ENCODE results near the gene TNRC6C.

TNRC6C gene

DNA sequence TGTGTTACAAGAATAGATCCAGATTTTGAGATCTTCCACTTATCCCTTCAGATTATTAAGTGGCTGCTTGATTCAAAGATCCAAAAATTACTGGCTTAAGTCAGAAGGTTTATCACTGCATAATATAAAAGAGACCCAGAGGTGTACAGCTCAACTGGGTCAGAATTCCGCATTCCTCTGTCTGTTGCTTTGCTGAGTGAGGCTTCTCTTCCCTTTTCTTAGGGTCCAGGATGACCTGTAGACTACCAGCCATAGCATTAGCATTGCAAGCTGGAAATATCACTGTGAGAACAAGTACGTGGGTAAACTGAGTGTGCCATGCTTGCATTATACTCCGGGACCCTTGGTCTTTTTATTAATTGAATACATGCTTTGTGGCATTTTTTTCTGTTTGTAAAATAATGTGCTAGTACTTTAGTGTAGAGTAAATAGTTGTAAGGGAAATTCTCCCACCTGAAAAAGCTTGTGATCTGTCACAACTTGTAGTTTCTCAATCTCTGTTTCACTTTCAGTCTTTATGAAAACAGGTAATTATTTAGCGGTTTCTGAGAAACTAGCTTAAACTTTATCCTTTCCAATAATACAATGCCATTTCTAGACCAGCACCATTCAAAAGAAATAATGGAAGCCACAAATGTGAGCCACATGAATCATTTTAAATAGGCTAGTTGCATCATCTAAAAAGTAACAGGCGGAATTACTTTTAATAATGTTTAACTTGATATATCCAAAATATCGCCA lies 61.6 kb downstream of the TNRC6C start:
- DNase-seq: no peak

DNA sequence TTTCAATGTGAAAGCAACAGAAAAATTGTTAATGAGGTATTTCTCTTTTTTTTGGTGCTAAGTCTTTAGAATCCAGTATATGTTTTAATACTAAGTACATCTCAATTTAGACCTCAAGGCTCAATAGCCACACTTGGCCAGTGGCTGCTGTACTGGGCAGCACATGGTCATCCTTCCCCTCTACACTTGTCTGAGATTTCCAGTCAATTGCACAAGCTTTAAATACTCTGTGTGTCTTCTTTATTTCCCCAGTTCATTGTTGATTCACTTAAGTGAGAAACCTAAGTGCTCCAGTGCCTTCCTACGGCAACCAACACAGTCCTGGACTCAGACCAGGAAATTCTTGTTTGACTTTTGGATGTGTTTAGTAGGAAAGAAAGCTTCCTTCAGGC lies 62.2 kb downstream of the TNRC6C start:
- DNase-seq: no peak

DNA sequence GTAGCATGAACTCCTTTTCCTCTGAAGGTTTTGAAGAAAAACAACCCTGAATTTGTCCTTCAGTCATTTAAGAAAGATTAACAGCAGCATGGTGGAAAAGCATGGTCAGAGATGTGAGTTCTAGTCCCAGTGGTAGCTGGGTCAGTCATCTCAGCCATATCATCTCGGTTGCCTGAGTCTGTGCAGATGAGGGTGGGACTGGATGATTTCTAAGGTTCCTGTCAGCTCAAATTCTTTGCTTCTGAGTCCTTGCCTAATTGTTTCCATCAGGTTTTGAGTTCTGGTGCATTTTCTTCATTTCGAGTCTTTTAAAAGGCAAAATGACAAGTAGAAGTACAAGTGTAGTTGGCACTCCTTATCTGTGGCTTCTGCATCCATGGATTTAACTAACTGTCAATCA lies 63.9 kb downstream of the TNRC6C start:
- DNase-seq: no peak

DNA sequence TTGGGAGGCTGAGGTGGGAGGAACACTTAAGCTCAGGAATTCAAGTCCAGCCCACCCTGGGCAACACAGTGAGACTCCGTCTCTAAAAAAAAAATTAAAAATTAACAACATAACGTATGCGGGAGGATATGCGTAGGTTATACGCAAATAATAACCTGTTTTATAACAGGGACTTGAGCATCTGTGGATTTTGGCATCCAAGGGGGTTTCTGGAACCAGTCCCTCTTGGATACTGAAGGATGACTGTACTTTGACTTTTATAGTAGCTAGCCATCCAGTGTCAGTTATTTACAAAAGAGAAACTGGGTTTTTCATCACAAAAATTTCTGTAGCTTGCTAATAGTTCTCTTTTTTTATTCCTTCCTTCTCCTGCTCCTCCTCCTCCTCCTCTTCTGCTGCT lies 64.5 kb downstream of the TNRC6C start:
- no peak for DNase-seq

DNA sequence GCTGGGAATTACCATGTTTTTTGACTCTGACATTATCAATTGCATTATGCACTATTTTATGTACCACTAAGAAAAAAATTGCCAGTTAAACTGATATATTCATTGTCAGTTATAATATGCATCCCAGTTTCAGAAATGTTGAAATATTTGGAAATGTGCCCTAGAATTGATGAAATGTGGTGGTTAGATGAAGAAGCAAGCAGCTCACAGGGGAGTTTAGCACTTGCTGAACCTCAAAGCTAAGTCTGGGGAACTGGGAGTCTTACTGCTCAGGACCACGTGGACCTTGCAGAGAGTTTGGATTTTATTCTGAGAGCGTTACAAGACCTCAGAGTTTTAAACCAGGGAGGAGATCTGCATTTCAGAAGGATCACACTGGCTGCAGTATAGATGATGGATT lies 67.9 kb downstream of the TNRC6C start:
- no peak for DNase-seq

DNA sequence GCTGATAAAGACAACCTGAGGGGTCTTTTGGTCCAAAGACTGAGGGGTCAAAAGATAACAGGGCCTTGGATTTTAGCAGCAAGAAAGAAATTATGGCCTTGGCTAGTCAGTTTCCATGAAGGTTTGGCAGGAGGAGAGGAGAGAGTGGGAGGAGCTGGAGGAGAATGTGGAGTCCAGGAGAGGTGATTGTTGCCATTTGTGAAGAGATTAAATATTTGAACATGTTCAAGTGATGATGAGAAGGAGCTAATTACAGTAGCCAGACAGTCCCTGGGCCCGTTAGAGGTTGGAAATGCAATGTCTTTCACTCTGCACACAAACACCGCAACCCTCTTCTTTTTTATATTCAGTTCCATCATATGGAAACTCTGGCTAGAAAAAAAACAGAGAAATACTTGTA lies 68.6 kb downstream of the TNRC6C start:
- DNase-seq: no peak

DNA sequence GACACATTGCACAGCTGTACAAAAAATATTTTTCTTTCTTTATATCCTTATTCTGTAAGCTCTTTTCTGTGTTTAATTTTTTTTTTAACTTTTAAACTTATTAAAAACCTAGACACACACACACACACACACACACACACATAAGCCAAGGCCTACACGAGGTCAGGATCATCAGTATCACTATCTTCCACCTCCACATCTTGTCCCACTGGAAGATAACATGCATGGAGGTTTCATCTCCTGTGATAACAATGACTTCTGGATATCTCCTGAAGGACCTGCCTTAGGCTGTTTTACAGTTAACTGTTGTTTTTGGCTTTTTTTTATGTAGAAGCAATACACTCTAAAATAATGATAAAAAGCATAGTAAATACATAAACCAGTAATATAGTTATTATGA lies 71.2 kb downstream of the TNRC6C start:
- no peak for DNase-seq

DNA sequence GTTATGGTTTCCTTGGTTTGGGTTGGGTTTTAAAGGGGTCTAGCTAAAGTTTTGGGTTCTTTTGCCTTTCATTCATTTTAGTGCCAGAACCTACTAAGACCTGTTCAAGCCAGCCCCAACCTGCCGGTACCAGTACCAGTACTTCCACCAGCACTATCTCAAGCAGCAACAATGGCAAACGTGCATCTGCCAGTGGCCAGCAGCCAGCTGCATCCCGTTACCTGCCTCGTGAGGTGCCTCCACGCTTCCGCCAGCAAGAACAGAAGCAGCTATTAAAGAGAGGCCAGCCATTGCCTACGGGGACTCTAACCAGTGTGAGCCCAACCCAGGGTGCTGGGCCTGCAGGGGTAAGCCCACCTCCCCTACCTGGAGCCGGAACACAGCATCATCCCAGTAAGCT lies 72.9 kb downstream of the TNRC6C start:
- no peak for DNase-seq

DNA sequence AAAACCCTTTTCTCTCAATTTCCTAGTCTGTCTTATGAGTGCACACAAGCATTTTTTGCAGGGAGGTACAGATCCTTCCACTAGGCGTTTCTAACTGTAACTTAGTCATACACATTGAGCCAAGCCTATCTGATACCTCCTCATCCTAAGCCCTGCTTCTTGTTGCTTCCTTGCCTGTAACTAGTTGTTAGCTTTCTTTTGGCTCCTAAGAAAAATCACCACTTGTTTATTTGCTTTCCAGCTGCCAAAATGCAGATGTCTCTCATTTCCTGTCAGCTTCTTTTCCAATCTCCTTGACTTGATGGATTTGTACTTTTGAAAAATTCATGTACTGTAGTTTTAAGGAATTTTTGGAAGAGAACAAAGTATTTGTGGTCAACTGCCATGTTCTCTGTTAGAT lies 73.7 kb downstream of the TNRC6C start:
- DNase-seq: no peak

DNA sequence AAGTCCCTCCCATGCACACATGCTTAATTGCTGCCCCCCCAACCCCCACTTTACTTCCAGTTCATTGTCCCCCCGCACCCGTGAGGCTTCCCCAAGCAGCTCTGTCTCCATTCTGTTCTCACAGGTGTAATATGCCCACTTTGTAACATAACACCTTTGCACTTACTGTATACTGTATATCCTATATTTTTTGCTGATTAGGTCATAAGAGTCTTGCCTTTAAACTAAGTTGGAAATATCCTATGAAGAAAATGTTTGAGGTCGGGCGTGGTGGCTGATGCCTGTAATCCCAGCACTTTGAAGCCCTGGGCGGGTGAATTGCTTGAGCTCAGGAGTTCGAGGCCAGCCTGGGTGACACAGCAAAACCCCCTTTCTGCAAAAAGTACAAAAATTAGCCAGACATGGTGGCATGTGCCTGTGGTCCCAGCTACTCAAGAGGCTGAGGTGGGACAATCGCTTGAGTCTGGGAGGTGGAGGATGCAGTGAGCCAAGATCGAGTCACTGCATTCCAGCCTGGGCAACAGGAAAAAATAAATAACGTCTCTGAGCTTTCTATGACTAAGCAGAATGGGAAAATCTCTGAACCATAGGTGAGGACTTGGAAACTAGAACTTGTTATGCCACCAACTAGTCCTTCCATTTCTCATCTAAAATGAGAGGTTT lies 76.1 kb downstream of the TNRC6C start:
- no peak for DNase-seq

DNA sequence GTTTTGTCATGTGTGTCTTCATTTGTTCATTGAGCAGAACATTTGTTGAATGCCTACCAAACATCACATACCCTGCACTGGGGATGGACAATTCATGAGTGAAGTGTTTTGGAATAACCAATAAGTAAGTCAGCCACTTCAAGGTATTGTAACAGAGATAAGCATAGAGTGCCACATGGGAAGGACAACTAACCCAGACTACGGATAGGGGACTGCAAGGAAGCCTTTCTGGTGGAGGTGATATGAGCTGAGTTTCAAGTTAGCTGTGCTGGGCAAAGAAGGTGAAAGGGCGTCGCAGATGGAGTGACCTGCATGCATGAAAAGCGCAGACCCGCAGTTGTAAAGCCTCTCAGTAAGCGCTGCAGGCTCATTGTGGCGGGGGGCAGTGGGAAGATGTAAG lies 78.8 kb downstream of the TNRC6C start:
- no peak for DNase-seq

DNA sequence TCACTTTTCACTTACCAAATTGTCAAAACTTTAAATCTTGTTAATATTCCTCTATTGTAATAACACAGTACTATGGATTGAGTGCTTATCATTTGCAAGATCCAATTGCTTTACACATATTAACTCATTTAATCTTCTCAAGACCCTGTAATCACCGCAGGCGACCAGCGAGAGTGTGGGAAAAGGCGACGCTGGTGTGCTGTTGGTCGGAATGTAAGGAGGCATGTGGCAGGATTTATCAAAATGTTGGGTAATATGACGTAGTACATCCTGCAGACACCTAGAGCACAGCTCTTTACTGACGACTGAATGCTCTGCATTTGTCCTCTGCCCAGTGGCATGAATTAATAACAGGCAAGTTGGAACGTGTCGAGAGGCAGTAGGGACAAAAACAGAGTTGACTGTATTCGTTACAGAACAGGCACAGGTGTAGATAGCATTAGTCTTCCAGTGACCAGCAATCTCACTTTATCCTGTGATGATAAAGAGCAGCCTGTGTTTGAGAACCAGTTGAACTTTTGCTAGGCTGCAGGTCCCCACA lies 80.3 kb downstream of the TNRC6C start:
- peak; percentile 46 for DNase-seq

DNA sequence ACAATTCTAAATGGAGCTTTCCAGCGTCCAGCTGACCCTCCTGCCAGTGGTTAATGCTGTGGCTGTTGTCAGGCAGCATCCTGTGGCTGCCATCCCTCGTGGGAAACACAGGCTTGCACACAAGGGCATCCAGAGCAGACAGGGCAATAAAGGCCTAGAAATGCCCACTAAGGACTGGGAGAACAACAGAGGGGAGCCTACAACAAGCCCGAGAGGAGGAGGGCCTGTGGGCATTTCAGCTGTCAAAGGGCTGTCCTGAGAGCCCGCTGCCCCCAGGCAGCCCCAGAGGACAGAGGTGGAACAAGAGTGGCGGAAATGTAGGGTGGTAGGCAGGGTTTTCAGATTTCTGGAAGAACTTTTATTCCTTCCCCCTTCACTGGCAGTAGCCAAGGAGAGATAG lies 81.1 kb downstream of the TNRC6C start:
- DNase-seq: no peak

DNA sequence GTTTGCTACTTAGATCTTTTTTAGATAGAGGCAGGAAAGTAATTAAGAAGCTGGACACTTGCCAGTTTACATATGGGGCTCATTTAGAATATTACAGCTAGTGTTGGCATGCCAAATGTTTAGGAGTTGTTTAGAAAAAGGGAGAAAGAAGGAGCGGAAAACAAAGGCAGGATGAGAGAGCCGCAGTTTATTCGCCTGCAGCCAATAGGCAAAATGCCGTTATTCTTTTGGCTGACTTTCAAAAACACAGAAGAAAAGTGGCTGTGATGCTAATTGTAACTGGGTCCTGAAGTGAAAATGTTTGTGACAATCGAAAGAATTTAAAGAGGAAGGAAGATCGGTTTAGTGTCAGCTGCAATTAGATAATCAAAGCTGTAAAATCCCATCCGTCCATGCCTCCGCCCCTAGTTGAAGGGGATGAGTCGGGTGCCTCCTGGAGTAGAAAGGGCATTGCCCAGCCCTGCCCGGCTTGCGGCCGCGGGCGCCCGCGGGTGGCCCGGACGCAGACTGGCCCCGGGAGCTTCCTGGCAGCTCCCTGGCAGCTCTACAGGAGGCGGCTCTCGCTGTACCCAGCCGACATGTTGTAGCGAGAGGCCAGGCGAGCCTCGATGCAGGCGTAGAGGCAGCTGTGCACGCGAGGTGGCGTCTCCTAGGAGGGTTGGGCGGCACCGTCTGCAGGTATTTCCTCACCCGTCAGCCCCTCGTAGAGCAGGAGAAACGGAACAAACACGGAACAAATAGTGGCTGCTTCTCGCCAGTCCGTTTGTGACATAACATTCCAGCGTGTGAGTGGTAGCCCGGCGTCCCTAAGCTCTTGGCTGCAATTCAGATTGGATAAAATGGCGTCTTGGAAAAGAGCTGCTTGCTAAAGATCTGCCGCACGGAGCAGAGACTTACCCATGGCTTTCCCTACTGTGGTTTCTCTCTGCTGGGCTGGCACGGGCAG lies 82.2 kb downstream of the TNRC6C start:
- peak; percentile 70 for DNase-seq

DNA sequence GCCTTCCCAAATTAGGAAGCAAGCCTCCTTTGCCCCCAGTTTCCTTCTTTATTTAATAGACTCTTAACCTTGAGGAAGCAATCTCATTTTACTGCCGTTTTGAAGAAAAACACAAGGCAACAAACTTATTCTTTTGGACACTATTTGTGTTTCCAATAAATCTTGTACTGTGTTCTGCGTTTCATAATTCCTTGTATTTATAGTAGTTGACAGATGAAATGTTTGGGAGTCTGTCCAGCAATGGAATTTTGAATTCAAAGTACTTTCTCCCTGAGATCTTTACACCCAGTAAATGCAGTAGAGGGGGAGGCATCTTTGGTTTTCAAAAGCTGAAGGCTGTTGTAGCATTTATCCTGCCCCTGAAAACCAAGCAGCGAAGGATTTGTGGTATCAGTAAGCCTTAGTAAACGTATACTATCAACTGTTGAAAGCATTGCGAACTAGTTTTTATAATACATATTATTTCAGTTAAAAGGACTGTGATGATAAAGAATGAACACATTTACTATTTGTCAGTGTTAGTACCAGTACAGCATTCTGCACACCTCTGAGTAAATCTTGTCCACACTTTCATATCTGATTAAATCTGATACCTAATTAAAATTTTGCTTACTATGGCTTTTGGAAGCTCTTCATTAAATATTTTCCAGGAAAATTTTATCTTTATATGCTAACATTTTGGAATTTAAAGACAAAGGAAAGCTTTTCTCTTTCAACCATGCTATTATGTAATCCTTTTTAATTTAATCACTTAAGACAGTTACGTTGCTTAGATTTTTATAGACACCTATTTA lies 83.1 kb downstream of the TNRC6C start:
- DNase-seq: no peak

DNA sequence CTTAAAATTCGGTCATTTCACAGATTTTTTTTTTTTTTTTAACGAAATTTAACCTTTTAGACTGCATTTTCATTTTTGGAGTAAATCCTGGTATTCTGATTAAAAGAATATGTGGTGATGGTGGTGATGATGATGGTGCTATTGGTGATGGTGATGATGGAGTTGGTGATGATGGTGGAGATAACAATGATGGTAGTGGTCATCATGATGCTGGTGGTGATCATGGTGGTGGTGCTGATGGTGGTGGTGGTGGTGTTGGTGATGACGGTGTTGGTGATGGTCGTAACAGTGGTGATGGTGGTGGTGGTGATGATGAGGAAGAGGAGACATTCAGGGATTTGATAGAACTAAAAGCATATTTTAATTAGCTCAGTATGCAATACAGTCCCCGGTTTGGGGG lies 84.0 kb downstream of the TNRC6C start:
- no peak for DNase-seq

DNA sequence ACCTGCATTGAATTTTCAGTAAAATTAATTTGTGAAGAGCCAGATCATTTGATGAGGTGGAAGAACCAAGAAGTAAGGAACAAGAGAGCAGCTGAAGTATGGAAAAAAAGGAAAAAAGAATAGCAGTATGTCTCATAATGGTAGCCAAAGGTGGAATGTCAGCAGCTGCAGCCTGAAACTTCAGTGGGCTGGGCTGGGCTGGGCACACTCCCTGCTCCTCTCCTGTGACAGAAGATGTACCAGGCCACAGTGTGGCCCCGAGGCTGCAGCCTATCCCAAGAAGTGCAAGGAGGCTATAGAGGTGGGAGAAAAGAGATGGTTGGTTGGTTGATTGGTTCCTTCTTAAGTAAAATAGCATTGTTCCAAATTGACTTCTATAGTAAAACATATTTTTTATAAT lies 84.5 kb downstream of the TNRC6C start:
- no peak for DNase-seq

DNA sequence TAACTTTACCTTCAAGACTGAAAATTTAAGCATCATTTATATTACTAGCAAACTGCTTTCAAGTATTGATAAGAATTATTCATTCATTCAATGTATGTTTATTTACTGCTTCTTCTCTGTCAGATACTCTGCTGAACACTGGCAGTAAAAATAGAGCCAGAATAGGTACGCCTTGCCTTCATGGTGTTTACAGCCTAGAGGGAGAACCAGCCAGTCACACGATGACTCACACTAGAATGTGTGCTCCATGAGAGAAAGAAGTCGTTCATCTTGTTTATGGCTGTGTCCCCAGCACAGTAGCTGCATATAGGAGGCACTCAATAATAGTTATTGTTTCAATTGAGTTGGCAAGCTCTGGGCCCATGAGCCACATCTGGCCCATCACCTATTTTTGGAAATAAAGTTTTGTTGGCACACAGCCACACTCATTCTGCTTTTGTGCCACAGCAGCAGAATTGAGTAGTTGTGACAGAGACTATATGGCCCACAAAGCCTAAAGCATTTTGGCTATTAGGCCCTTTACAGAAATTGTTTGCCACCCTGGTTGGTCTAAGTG lies 85.9 kb downstream of the TNRC6C start:
- DNase-seq: no peak

DNA sequence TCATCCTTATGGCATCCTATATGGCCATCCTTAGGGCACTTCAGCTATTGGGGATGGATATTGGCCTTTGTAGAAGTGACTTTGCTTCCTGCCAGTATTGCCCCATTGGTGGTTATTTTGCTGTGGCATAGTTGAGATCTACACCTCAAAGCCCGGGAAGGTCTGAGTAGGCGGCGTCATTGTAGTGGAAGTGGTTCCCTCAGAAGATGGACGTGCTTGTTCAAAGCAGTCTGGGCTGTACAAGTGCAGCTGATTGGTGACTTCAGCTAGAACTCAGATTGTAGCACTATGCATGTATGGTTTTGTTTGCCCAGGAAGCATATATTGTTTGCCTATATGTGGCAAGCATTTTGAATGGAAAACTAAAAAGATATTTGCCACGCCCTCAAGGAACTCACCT lies 86.8 kb downstream of the TNRC6C start:
- no peak for DNase-seq

DNA sequence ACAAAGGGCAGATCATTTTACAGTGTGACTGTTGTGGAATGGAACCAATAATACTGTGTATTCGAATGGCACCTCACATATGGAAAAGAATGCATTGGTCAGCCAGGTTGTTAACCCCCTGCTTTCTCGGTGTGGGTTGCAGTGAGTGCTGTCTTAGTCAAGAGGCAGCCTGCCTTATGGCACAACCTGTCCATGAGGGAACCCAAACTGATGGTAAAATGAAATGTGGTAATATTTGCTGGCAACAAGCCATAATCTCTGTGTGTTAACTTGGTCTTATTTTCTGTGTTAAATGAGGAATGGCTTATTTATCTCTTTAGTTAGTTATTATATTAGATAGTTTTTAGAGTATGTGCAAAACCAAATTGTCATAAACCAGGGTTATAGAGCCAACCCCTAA lies 88.4 kb downstream of the TNRC6C start:
- no peak for DNase-seq

DNA sequence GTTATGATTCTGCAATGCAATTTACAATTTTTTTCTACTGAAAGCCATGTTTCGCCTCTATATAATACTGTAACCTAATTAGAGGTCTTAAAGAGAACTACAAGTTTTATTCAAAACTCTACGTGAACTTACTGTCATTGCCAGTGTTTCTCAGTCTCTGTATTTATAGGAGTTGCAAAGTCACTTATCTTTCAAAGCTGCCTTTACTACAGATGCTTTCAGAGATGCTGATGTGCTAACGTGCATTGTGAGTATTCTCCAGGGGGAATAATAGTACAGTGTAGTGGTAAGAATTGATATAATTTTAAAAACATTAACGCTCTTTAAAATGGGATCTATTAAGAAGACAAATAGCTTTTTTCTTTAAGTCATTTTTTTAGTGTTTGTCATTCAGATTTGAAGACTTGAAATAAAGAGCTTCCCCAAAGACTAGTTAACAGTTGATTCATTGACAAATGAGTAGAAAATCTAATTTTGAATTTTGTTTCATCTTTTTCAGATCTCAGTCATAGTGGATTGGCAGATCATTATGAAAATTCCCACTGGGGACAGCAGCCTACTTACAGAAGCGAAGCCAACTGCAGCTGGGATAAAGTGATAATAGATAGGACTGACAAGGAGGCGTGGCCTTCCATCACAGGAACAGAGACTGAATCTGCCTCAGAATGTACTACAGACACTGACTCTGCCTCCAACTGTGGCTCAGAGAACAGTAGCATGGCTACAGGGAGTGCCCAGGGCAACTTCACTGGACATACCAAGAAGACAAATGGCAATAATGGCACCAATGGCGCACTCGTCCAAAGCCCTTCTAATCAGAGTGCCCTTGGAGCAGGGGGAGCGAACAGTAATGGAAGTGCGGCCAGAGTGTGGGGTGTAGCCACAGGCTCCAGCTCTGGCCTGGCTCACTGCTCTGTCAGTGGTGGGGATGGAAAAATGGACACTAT lies 90.1 kb downstream of the TNRC6C start:
- no peak for DNase-seq
